ENCODE data around the gene PIK3C3.

Gene PIK3C3

DNA sequence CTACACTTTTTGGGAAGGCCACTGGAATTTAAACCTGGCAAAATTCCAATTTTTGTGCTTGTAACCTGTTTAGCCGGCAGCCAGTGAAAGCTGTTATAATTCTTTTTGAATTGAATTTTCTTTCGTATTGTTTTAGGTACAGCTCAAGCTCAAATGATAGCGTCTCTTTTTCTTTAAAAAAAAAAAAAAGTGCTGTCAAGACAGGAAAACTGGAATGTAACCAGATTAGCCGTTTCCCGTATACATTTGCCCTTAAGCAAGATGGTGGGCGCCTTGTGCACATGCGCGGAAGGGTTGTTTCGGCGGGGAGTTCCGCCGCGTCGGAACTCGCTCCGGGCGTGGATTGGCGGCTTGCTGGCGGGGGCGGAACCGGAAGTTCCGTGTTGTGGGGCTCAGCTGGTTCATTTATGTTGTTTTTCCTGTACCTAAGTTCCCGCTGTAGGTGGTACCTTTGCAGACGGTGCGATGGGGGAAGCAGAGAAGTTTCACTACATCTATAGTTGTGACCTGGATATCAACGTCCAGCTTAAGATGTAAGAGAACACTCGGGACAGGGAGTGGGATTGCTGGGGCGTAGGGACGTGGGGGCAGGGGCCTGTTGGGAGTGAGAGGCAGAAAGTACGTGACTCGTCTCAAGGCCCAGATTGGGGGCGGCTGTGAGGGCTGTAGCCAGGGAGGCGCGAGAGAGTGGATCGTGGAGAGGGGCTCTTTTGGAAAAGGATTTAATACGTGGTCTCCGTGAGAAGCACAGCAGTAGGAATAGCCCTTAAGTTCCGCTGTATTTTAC is at the start of gene PIK3C3:
Gene PIK3C3 (plus strand): TSS at position 408 of the 787 bp plus-strand sequence. CDS start 58 bp downstream, at position 466.
- ChIA-PET CTCF (interaction anchor here (1.0 to 1.8 kb wide), 3 partner anchors 17 to 73 kb away, joined by 3 to 6 read pairs (median 3); no protein-coding TSS in a partner anchor), POLR2A (interaction anchor here (0.8 kb wide), 1 partner anchor 18 kb away, joined by 4 read pairs; no protein-coding TSS in a partner anchor)
- peak; percentile 91 for DNase-seq (ENCODE audit: extremely low spot score)
- no peak for TF ChIP-seq CTCF (IDR thresholded peaks at IDR 0.05; ENCODE audit: control extremely low read depth, extremely low read depth, low read depth, missing control alignments)

GRCh38 chr18:41905786-41906527 is 49.1 kb upstream of the PIK3C3 start:
- ChIA-PET CTCF (interaction anchor here (1.1 to 1.8 kb wide), 4 partner anchors 12 to 26 kb away, joined by 3 to 6 read pairs (median 4); no protein-coding TSS in a partner anchor), POLR2A (no interaction called here)
- TF ChIP-seq CTCF (IDR thresholded peaks at IDR 0.05; ENCODE audit: control extremely low read depth, extremely low read depth, low read depth, missing control alignments): no peak
- DNase-seq (ENCODE audit: extremely low spot score): no peak

- DNase-seq (ENCODE audit: extremely low spot score): peak; percentile 52
- peak; percentile 51 for TF ChIP-seq CTCF (IDR thresholded peaks at IDR 0.05; ENCODE audit: control extremely low read depth, extremely low read depth, low read depth, missing control alignments)
- POLR2A ChIA-PET: no interaction called here
- CTCF ChIA-PET: no interaction called here
These were observed 48.4 kb upstream of the PIK3C3 start for GRCh38 chr18:41906528-41907146.

DNA sequence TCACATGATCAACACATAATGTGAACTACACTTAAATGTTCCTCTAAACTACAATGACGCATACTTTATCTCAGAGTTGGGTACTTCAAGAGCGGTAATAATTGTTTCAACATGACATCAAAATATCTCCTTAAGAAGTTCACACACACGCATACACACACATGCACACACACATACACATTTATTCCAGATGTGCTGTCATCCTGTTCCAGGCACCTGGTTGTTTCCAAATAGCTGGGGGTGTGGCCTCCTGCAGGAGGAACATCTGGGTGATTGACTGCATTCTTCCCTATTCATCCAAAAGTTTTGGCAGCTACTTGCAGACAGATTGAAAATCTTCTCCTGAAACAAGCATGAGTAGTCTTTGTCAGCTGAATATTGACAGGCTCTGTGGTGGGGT is 37.9 kb upstream of the PIK3C3 start:
- TF ChIP-seq CTCF (IDR thresholded peaks at IDR 0.05; ENCODE audit: control extremely low read depth, extremely low read depth, low read depth, missing control alignments): no peak
- POLR2A ChIA-PET: no interaction called here
- no peak for DNase-seq (ENCODE audit: extremely low spot score)
- CTCF ChIA-PET: interaction anchor here (1.3 kb wide), 1 partner anchor 22 kb away, joined by 3 read pairs; no protein-coding TSS in a partner anchor

- CTCF ChIA-PET: interaction anchor here (1.0 to 1.4 kb wide), 3 partner anchors 10 to 16 kb away, joined by 3 to 4 read pairs (median 3); no protein-coding TSS in a partner anchor
- POLR2A ChIA-PET: no interaction called here
- DNase-seq (ENCODE audit: extremely low spot score): no peak
- TF ChIP-seq CTCF (IDR thresholded peaks at IDR 0.05; ENCODE audit: control extremely low read depth, extremely low read depth, low read depth, missing control alignments): no peak
These were observed 33.3 kb upstream of the PIK3C3 start for GRCh38 chr18:41921770-41922169.

GRCh38 chr18:41922176-41922575 is 32.9 kb upstream of the PIK3C3 start:
- CTCF ChIA-PET: interaction anchor here (1.0 to 1.4 kb wide), 3 partner anchors 9 to 17 kb away, joined by 3 to 4 read pairs (median 3); no protein-coding TSS in a partner anchor
- no peak for DNase-seq (ENCODE audit: extremely low spot score)
- no peak for TF ChIP-seq CTCF (IDR thresholded peaks at IDR 0.05; ENCODE audit: control extremely low read depth, extremely low read depth, low read depth, missing control alignments)
- POLR2A ChIA-PET: no interaction called here
